KBM-7 (cell line): ENCODE data around the gene SEMA4G.

Source experiments
- DNase-seq: peaks from one replicate; pipeline ENCODE4 v3.0.0-alpha.2; 2015
- in situ Hi-C: fragments of 300-500 bp; cut with MboI; formaldehyde crosslinking; loops from 2 replicates; pipeline ENCODE4 v1.14.3; 2020; ENCODE audit warnings: low sequenced_read_pairs, low pct_unique_long_range_greater_than_20kb, mixed read lengths

Gene SEMA4G

DNA sequence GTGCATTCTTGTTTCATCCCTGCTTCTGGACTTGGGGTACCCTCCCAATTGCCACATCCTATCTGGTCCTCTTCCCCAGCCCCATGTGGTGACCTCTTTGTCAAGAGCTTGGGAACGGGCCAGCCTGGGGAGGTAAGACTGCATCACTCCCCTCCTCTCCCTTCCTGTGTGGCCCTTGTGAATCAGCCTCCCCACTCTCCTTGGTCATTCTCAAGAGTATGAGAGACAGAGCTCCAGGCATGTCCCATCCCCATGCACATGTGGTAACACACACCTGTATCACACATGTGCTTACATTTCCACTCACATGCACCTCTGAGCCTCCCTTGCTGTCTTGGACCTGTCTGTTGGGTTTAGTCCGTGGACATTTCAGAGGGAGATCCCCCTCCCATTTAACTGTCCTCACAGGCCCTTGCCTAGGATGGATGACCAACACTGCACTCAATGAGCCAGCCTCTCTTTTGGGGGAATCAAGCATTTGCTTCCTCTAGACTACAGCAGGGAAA lies 15.4 kb downstream of the SEMA4G start:
- no peak for DNase-seq
- in situ Hi-C loops = no loop called here

GRCh38 chr10:100985336-100985735 lies 16.0 kb downstream of the SEMA4G start:
- in situ Hi-C loops = no loop called here
- DNase-seq = no peak

DNA sequence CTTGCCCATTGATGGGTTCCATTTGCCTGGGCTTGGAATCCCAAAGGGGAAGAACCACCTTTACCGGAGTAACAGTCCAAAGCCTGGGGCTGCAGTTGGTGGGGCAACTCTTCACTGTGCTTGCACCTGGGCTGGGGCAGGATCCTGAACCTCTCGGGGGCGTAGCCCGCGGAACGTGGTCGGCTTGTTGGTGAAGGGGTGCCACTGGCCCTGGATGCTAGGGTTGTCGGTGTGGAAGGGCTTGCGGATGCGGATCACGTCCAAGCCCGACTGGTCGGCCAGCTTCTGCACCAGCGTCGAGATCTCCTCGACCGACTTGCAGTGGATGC lies 17.3 kb downstream of the SEMA4G start:
- DNase-seq = no peak
- in situ Hi-C loops = no loop called here

DNA sequence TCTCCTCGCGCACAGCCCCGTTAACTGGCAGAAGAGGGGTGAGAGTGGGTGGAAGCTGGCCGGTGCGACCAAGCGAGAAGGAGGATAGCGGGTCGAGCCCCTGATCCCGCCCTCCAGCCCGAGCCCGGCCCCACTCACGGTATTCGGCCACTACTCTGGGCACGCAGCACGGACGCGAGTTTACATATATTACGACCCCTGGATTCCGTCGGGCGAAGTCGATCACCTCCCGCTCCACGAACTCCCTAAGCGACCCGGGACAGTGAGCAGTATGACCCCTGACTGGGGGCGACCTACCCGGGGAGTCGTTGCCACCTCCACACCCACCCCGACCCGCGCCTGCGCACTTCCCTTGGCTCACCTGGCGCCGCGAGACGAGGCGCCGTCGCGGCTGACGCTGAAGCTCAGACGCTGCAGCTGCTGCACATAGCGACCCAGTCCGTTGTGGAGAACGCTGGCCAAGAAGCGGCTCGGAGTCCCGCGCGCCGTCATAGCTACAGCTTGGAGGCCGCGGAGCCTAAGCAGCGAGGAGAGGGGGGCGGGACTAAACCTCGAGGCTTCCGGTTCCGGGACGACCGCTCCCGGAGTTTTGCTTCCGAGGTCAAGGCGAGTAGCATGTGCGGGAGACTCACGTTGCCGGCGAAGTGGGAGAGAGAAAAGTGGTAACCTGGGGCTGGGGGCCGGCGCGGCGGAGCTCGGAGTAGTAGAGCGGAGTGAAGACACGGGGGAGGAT lies 17.8 kb downstream of the SEMA4G start, which contains the start of the genes MRPL43 and TWNK:
Gene MRPL43 (minus strand): TSS at position 546 of the 733 bp plus-strand sequence. CDS start 54 bp downstream, at position 492.
Gene TWNK (plus strand): TSS at position 592 of the 733 bp plus-strand sequence. CDS start 668 bp downstream, outside the sequence.
- in situ Hi-C loops = no loop called here
- DNase-seq = peak; percentile 87

GRCh38 chr10:100987685-100988049 lies 18.4 kb downstream of the SEMA4G start:
- in situ Hi-C loops = no loop called here
- no peak for DNase-seq

- in situ Hi-C loops = no loop called here
- no peak for DNase-seq
Observed at GRCh38 chr10:100988166-100988565, 18.9 kb downstream of the SEMA4G start.

- in situ Hi-C loops = no loop called here
- no peak for DNase-seq
Observed at GRCh38 chr10:100989088-100989487, 19.8 kb downstream of the SEMA4G start.

- no peak for DNase-seq
Observed at GRCh38 chr10:100993986-100994708, 24.8 kb downstream of the SEMA4G start.

GRCh38 chr10:100995181-100995580 lies 25.9 kb downstream of the SEMA4G start:
- in situ Hi-C loops = no loop called here
- DNase-seq = no peak

More at GRCh38 chr10:100993986-100994708, 24.8 kb downstream of the SEMA4G start:
- in situ Hi-C loops = no loop called here

DNA sequence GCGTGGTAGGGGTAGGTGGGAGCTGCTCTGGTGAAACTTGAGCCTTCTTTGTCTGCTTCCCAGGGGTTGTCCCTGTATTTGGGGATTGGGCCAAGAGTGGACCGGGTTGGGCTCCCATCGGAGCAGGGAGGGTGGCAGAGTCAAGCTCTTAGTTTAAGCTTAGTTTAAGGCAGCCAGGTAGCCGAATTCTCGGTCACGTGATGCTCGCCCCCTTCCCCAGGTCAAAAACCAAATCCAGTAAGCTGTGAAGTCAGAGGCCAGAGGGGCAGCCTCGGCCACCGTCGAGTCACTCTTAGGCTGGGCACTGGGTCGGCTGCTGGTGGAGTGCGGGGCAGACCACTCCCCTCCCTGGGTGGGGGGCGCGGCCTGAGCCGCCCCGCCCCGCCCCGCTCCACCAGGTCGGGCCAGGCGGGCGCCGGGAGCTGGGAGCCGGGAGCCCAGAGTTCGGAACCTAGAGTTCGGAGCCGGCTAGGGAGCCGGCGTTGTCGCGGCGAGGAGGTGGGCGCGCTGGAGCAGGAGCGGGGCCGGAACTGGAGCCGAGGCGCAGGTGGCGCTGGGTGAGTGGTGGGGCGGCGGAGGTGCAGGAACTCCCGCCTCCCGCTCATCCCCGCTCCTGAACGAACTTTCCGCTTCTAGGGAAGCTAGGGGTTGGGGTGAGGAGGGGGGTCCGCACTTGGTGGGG lies 27.5 kb downstream of the SEMA4G start:
- DNase-seq = peak; percentile 52
- in situ Hi-C loops = no loop called here

DNA sequence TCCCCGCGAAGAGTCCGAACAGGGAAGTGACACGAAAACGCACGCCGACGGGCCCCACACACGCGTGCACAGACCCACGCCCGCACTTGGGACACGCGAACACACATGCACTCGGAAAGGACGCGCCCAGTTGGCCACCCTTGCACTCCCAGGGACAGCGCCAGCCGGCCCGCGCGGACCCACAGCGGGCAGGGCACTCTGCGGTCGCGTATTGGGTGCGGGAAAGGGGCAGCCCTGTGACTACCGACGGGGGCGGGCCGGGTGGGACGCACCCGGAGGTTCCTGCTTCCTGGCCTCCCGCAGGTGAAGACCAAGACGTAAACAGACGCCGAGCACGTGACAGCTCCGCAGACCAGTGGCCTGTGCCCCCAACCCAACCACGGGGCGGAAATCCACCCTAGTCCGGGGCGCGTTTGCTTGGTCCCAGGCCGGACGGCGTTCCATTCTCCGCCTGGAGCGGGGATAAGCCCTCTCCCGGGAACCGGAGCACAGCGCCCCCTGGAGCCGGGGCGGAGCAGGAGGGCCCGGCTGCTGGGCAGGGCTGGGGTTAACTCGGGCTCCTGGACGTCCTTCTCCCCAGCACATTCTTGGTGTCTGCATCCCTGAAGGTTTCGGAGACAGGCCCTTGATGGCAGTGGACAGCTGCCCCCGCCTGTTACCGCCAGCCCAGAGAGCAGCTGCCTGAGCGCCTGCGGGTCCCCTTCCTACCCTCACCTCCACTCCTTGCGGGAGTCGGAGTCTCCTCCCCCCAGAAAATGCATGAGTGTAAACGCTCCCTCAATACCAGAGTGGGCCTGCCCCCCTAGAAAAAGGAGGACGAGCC lies 28.3 kb downstream of the SEMA4G start:
- in situ Hi-C loops = no loop called here

DNA sequence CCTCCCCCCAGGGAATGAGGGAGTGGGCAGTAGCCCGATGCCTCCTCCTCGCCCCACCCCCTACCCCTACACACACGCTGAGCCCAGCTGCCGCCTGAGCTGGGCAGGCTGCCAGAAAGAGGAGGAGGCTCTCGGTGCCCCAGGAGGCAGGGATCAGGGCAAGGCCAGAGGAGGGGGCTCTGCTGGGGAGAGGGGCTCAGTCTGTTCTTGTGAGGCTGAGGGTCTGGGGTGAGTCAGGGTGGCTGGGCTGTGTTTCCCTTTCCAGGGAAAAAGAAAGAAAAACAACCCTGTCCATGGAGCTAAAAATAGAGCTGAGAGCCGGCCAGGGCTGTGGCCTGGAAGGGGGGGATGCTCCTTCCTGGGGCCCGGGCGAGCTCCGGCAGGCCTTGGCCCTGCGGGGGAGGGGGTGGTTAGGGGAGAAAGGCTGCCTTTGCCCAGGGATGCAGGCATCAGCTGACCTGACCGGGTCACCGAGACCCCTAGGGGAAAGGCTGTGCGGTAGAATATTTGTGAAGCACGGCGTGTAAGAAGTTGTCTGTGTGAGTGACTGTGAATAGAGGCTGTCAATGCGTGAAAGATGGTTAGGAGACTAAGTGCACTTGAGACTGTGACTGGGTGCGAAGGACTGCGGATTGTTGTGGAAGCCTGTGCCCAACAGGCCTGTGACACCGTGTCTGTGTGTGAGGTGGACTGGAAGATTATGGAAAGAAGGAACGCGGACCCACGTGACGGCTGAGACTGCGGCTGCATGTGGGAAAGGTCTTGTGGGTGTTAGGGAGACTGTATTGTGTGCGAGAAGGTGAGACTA lies 29.1 kb downstream of the SEMA4G start:
- in situ Hi-C loops = no loop called here

More for the DNA sequence above, 28.3 kb downstream of the SEMA4G start:
- peak; percentile 82 for DNase-seq

GRCh38 chr10:100998991-100999741 lies 29.9 kb downstream of the SEMA4G start:
- peak; percentile 81 for DNase-seq
- in situ Hi-C loops = no loop called here

More for the DNA sequence above, 29.1 kb downstream of the SEMA4G start:
- peak; percentile 81 for DNase-seq

GRCh38 chr10:100999742-101000126 lies 30.4 kb downstream of the SEMA4G start, which contains the start of gene LZTS2:
TSS of gene LZTS2 (plus strand) at chr10:100999808. CDS start at chr10:101002539, 2,731 bp downstream.
- DNase-seq = no peak
- in situ Hi-C loops = no loop called here

GRCh38 chr10:101000127-101000914 lies 31.0 kb downstream of the SEMA4G start:
- DNase-seq = no peak
- in situ Hi-C loops = no loop called here

- in situ Hi-C loops = no loop called here
- no peak for DNase-seq
Observed at GRCh38 chr10:101000915-101001658, 31.8 kb downstream of the SEMA4G start.
